CD4-positive, alpha-beta T cell treated with Interleukin-17A for 1 hour (primary cell): Measurements from ENCODE around the gene UBR3.
"Not testable (repeated sequence)": the region's sequence is repeated elsewhere in the genome, so short reads cannot be mapped to it uniquely, and the experiment has no call there.

Experiments
- DNase-seq: peaks from one replicate; pipeline ENCODE4 v3.0.0-alpha.2; 2020

The UBR3 gene

GRCh38 chr2:169827272-169828140 lies at the start of gene UBR3:
TSS of gene UBR3 (plus strand) at chr2:169827454. CDS start at chr2:169827508, 54 bp downstream.
- DNase-seq, result peak; percentile 90

DNA sequence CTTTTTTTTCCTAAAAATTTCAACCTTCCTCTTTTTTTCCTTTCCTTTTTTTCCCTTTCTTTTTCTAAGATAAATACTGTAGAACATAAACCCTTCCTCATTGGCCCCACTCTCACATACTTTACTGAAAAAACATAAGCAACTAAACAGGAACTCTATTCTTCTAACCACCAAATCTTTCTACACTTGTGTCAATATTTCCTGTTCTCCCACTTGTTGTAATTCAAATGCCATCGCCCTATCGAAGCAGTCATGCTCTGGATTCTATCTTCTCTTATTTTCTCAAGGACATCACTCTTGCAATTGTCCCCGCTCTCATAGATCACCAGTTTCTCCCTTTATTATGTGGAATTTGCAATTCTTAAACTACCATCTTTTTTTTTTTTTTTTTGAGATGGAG lies 48.8 kb upstream of the UBR3 start:
- DNase-seq, result no peak

DNA sequence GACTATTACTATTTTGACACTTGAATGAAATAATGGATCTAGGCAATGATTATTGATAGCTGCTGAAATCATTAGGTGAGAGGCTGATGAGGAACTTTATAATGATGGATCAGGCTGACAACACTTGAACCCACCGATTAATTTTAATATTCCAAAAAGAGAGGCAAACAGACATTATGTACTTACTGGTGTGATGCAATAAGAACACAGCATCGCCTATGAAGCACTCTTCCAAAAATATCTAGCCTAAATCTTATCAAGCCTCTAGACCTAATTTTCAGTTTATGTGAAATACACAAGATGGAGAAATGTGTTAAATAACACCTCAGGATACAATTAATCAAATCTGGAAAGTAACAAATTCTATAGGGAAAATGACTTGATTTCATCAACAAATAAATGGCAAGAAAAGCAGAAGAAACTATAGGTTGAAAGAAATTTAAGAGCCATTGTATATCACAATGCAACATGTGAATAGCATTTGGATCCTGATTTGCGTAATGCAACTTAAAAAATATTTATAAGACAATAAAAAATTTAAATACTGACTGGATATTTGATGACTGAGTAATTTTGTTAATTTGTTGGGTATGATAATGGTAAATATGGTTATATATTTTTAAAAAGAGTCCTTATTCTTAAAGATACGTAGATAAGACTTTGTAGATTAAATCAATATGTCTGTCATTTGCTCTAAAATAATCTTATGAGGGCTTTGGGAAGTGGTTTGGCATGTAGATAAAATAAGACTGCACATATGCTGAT lies 45.8 kb upstream of the UBR3 start:
- DNase-seq, result no peak

DNA sequence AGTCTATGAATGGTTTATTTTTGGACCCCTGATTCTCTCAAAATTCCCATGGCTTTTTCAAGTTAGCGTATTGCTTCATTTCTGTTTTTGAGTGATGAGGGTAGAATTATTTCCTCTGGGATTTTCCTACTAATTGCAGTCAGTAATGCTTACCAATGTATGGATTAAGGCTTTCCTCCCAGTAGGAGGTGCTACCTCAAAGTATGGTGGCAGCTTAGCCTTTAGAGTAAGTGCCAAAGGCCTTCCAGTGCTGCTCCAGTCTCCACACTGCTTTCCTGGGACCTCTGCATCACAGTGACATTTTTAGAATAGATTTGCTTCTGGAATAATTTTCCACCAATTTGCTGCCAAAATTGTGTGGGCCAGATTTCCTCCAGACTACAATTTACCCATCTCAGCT lies 44.7 kb upstream of the UBR3 start:
- no peak for DNase-seq

DNA sequence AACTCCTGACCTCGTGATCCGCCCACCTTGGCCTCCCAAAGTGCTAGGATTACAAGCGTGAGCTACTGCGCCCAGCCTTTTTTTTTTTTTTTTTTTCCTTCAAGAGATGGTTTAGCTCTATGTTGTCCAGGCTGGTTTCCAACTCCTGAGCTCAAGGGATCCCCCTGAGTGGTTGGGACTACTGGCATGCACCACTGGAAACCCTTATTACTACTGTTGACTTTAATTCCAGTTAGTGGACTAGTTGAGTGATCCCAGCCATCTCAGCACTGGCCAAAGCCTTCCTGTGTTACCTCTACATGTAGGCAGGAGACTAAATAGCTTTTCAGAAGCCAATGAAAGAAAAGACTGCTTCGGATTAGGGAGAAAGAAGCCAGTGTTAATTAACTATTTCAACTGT lies 36.7 kb upstream of the UBR3 start:
- no peak for DNase-seq

GRCh38 chr2:169795181-169795580 lies 32.1 kb upstream of the UBR3 start:
- no peak for DNase-seq

- no peak for DNase-seq
These were observed 30.8 kb upstream of the UBR3 start for GRCh38 chr2:169796441-169796840.

GRCh38 chr2:169797601-169798000 lies 29.7 kb upstream of the UBR3 start:
- no peak for DNase-seq

GRCh38 chr2:169798397-169798717 lies 28.9 kb upstream of the UBR3 start:
- no peak for DNase-seq

- DNase-seq, result peak; percentile 94
These were observed 28.3 kb upstream of the UBR3 start, which contains the start of gene SSB for GRCh38 chr2:169798718-169799592. TSS of gene SSB (plus strand) at chr2:169798871. CDS start at chr2:169800961, 2,090 bp downstream.

GRCh38 chr2:169803480-169803879 lies 23.8 kb upstream of the UBR3 start:
- no peak for DNase-seq

GRCh38 chr2:169806586-169806985 lies 20.7 kb upstream of the UBR3 start:
- DNase-seq, result no peak

- DNase-seq, result no peak
These were observed 19.0 kb upstream of the UBR3 start for GRCh38 chr2:169808221-169808620.

DNA sequence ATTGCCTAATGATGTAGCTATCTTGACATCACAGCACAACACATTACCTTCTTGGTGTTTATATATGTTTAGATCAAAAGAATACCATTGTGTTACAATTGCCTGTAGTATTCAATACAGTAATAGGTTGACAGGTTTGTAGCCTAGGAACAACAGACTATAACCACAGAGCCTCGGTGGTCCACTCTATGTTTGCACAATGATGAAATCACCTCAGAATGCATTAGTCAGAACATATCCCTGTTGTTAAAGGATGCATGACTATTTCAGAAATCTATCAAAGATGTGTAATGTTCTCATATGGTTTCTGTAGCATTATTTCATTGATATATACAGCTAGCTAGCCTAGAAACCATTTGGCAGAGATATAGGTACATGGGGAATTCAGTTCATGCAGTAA lies 11.4 kb upstream of the UBR3 start:
- no peak for DNase-seq

- DNase-seq, result not testable (repeated sequence)
These were observed 10.3 kb upstream of the UBR3 start for GRCh38 chr2:169816961-169817360.

DNA sequence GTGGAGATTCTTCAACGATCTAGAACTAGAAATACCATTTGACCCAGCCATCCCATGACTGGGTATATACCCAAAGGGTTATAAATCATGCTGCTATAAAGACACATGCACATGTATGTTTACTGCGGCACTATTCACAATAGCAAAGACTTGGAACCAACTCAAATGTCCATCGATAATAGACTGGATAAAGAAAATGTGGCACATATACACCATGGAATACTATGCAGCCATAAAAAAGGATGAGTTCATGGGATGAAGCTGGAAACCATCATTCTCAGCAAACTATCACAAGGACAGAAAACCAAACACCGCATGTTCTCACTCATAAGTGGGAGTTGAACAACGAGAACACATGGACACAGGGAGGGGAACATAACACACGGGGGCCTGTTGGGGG lies 9.9 kb upstream of the UBR3 start:
- DNase-seq, result not testable (repeated sequence)

DNA sequence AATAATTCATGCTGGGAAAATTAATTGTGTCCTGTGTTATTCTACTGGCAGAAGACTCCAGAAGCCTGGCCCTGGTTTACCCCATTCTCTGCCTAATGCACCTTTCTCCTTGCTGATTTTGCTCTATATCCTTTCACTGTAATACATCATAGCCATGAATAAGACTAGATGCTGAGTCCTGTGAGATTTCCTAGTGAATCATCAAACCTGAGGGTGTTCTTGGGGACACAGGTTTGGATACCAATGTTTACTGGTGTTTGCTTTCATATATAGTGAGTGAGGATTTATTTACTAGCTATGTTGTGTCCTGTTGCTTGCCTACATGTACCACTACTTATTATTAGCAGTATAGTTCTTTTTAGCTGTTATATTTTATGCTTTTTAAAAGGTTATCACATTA lies 9.0 kb upstream of the UBR3 start:
- DNase-seq, result no peak

GRCh38 chr2:169819106-169819505 lies 8.1 kb upstream of the UBR3 start:
- no peak for DNase-seq

DNA sequence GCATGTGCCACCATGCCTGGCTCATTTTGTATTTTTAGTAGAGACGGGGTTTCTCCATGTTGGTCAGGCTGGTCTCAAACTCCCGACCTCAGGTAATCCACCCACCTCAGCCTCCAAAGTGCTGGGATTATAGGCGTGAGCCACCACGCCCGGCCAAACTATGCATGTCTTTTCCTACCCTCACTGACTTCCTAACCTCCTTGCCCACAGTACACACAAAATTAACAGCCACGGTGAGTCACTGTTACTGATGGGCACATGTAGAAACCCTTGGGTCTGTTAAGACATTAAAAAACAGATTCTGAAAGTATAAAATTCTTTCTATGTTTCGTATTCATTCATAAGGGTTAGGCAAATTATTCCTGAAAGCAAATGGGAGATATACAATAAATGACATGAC lies 7.2 kb upstream of the UBR3 start:
- DNase-seq, result not testable (repeated sequence)

GRCh38 chr2:169822036-169822435 lies 5.2 kb upstream of the UBR3 start:
- no peak for DNase-seq

- DNase-seq, result no peak
These were observed 4.4 kb upstream of the UBR3 start for GRCh38 chr2:169822785-169823392.

DNA sequence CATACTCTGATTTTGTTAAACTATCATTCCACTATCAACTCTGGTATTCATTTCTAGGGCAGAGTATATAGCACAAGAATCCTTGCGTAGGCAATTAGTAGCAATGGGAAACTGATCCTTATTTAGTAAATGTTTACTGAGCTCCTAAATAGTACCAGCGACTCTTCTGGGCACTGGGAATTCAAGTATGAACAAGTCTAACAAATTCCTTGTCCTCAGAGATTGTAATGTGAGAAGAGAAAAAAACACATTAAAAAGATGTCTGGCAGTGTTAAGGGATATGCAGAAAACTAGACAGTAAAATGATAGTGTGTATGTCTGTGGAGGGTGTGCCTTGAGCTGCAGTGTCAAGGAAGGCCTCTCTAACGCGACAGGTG lies 3.3 kb upstream of the UBR3 start:
- no peak for DNase-seq
